ENCODE results near the gene PRR35. TPM values are rescaled to one million over a fixed set of nuclear protein-coding genes. Genes with fewer than 3 reads are reported as not detected.

The PRR35 gene
- polyA plus RNA-seq, 1 donor from 2014 or later: not detected

GRCh38 chr16:551210-551609 is 9.0 kb upstream of the PRR35 start:
- TF ChIP-seq, protein P1, sequence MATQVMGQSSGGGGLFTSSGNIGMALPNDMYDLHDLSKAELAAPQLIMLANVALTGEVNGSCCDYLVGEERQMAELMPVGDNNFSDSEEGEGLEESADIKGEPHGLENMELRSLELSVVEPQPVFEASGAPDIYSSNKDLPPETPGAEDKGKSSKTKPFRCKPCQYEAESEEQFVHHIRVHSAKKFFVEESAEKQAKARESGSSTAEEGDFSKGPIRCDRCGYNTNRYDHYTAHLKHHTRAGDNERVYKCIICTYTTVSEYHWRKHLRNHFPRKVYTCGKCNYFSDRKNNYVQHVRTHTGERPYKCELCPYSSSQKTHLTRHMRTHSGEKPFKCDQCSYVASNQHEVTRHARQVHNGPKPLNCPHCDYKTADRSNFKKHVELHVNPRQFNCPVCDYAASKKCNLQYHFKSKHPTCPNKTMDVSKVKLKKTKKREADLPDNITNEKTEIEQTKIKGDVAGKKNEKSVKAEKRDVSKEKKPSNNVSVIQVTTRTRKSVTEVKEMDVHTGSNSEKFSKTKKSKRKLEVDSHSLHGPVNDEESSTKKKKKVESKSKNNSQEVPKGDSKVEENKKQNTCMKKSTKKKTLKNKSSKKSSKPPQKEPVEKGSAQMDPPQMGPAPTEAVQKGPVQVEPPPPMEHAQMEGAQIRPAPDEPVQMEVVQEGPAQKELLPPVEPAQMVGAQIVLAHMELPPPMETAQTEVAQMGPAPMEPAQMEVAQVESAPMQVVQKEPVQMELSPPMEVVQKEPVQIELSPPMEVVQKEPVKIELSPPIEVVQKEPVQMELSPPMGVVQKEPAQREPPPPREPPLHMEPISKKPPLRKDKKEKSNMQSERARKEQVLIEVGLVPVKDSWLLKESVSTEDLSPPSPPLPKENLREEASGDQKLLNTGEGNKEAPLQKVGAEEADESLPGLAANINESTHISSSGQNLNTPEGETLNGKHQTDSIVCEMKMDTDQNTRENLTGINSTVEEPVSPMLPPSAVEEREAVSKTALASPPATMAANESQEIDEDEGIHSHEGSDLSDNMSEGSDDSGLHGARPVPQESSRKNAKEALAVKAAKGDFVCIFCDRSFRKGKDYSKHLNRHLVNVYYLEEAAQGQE (IDR thresholded peaks at IDR 0.05; ENCODE audit: borderline replicate concordance): no peak
- no peak for TF ChIP-seq MXI1 (conservative IDR thresholded peaks at IDR 0.05; ENCODE audit: poor library complexity, severe bottlenecking)
- TF ChIP-seq RAD21 (conservative IDR thresholded peaks at IDR 0.05): no peak
- TF ChIP-seq POLR2AphosphoS5 (IDR thresholded peaks at IDR 0.05): no peak
- TF ChIP-seq EP300 (conservative IDR thresholded peaks at IDR 0.05; ENCODE audit: poor library complexity, severe bottlenecking): no peak
- TF ChIP-seq TAF1 (IDR thresholded peaks at IDR 0.05; ENCODE audit: low read depth): no peak
- no peak for TF ChIP-seq SMC3 (conservative IDR thresholded peaks at IDR 0.05; ENCODE audit: poor library complexity)
- TF ChIP-seq EZH2 (IDR thresholded peaks at IDR 0.05; ENCODE audit: borderline replicate concordance, insufficient read depth, low read length, poor library complexity, severe bottlenecking): no peak
- no peak for TF ChIP-seq CTCF (IDR thresholded peaks at IDR 0.05; ENCODE audit: poor library complexity, severe bottlenecking)
- no peaks in the 10 kb centered on the region for H3K36me3 ChIP-seq (ENCODE audit: insufficient read depth, low read length)
- H3K4me3 ChIP-seq (ENCODE audit: low read length): no peak overlapping the region
- no peaks in the 10 kb centered on the region for H3K79me2 ChIP-seq (replicated peaks; ENCODE audit: insufficient read depth, low read length)
- H3K27me3 ChIP-seq (ENCODE audit: insufficient read depth, low read depth, low read length): no peaks in the 10 kb centered on the region
- H4K20me1 ChIP-seq (ENCODE audit: insufficient read depth): no peaks in the 10 kb centered on the region
- H3K4me2 ChIP-seq (ENCODE audit: low read length): no peak overlapping the region
- H3K9ac ChIP-seq (ENCODE audit: low read length): no peak overlapping the region
- H3K9me2 ChIP-seq (ENCODE audit: insufficient read depth, low read length): no peaks in the 10 kb centered on the region
- H2AFZ ChIP-seq (ENCODE audit: low read depth, low read length): no peak overlapping the region
- no peaks in the 10 kb centered on the region for H3K9me3 ChIP-seq (ENCODE audit: low read length)
- no peak overlapping the region for H3K27ac ChIP-seq (ENCODE audit: low read length)
- no peaks in the 10 kb centered on the region for H3F3A ChIP-seq (ENCODE audit: insufficient read depth, low read length, poor library complexity, severe bottlenecking)

- Histone ChIP-seq H2AFZ (ENCODE audit: low read depth, low read length) (no peak overlapping the region), H3K27ac (ENCODE audit: low read length) (no peak overlapping the region), H3K9ac (ENCODE audit: low read length) (no peak overlapping the region), H3F3A (ENCODE audit: insufficient read depth, low read length, poor library complexity, severe bottlenecking) (no peaks in the 10 kb centered on the region), H3K36me3 (ENCODE audit: insufficient read depth, low read length) (no peaks in the 10 kb centered on the region), H3K9me3 (ENCODE audit: low read length) (no peaks in the 10 kb centered on the region), H3K79me2 (replicated peaks; ENCODE audit: insufficient read depth, low read length) (no peaks in the 10 kb centered on the region), H3K9me2 (ENCODE audit: insufficient read depth, low read length) (no peaks in the 10 kb centered on the region), H3K27me3 (ENCODE audit: insufficient read depth, low read depth, low read length) (no peaks in the 10 kb centered on the region), H3K4me3 (ENCODE audit: low read length) (no peak overlapping the region), H3K4me2 (ENCODE audit: low read length) (no peak overlapping the region), H4K20me1 (ENCODE audit: insufficient read depth) (no peaks in the 10 kb centered on the region)
- TF ChIP-seq EP300 (conservative IDR thresholded peaks at IDR 0.05; ENCODE audit: poor library complexity, severe bottlenecking): no peak
- no peak for TF ChIP-seq RAD21 (conservative IDR thresholded peaks at IDR 0.05)
- TF ChIP-seq SMC3 (conservative IDR thresholded peaks at IDR 0.05; ENCODE audit: poor library complexity): no peak
- TF ChIP-seq EZH2 (IDR thresholded peaks at IDR 0.05; ENCODE audit: borderline replicate concordance, insufficient read depth, low read length, poor library complexity, severe bottlenecking): no peak
- TF ChIP-seq POLR2AphosphoS5 (IDR thresholded peaks at IDR 0.05): no peak
- TF ChIP-seq, protein P1 (IDR thresholded peaks at IDR 0.05; ENCODE audit: borderline replicate concordance): no peak
- TF ChIP-seq MXI1 (conservative IDR thresholded peaks at IDR 0.05; ENCODE audit: poor library complexity, severe bottlenecking): no peak
- TF ChIP-seq TAF1 (IDR thresholded peaks at IDR 0.05; ENCODE audit: low read depth): no peak
- no peak for TF ChIP-seq CTCF (IDR thresholded peaks at IDR 0.05; ENCODE audit: poor library complexity, severe bottlenecking)
Measured at GRCh38 chr16:552171-552570, 8.0 kb upstream of the PRR35 start.
